Measurements from ENCODE around the gene PDF.

The PDF gene

DNA sequence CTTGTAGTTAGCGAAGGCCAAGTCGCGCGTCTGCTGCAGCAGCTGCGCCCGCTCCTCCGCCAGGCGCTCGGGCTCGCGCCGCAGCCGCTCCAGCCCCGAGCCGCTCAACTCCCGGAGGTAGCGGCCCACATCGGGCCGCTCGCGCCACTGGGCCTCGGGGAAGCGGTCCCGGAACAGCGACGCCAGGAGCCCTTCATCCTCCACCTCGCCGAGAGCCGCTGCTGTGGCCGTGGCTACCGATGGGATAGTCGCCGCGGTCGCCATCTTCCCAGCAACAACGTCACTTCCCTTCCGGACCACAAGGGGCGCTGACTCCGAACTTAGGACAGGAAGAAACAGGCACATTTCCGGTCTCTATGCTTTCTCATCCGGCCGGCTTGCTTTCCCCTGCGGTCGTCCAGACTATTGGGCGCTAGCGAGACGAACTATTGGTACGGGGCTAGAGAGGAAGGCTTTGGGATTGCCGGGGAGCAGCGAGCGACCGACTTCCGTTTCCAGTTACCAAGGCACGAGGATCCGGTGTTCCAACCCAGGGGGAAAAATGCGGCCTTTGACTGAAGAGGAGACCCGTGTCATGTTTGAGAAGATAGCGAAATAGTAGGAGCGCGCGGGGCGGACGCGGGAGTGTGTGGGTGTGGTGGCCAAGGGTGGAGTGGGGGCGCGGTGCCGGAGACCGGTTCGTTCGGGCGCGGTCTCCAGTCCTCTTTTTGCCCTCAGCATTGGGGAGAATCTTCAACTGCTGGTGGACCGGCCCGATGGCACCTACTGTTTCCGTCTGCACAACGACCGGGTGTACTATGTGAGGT is 9.1 kb upstream of the PDF start, which contains the start of the genes COG8 and NIP7:
COG8 (minus strand) TSS at position 276 of the 806 bp plus-strand sequence; CDS start at position 264, 12 bp downstream.
NIP7 (plus strand) TSS at position 484 of the 806 bp plus-strand sequence; CDS start at position 542, 58 bp downstream.
- peak; percentile 94 to 96 for DNase-seq (ENCODE audit: low read depth in 2 of 2)

DNA sequence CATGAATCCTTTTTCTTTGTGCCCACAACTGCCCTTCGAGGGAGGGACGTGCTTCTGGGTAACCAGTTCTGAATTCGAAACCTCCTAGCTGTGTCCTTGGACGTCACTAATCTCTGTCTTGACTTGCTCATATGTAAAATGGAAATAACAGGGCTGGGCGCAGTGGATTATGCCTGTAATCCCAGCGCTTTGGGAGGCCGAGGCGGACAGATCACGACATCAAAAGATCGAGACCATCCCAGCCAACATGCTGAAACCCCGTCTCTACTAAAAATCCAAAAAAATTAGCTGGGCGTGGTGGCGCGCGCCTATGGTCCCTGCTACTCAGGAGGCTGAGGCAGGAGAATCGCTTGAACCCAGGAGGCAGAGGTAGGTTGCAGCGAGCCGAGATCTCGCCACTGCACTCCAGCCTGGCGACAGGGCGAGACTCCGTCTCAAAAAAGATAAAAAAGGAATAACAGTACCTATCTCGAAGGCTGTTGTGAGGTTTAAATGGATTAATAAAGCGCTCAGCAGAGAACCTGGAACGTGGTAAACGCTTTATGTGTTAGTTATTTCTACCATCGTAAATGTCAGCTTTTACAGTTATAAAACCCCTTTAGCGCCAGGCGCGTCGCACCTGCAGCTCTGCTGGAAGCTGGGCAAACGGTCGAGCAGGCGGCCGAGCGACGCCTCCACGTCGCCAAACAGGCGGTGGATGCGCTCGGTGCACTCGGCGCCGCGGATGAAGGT is 8.3 kb upstream of the PDF start:
- no peak for DNase-seq (ENCODE audit: low read depth in 2 of 2)

DNA sequence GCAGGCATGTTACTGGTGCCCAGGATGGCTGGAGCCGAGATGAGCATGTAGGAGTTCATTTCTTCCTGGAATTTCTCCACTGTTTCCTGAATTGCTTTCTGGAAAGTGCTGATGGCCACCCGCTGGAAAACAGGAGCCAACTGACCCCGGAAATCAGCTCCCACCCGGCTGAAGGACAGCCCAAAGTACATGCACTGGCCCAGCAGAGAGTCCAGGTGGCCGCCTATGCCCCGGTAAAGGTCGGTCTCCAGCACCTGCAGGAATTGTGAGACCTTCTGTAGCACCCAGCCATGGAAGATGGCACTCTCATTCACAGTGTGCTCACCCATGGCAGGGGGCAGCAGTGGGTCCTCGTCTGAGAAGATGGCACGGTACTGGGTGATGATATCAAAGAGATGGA is 4.3 kb upstream of the PDF start:
- no peak for DNase-seq (ENCODE audit: low read depth in 2 of 2)

DNA sequence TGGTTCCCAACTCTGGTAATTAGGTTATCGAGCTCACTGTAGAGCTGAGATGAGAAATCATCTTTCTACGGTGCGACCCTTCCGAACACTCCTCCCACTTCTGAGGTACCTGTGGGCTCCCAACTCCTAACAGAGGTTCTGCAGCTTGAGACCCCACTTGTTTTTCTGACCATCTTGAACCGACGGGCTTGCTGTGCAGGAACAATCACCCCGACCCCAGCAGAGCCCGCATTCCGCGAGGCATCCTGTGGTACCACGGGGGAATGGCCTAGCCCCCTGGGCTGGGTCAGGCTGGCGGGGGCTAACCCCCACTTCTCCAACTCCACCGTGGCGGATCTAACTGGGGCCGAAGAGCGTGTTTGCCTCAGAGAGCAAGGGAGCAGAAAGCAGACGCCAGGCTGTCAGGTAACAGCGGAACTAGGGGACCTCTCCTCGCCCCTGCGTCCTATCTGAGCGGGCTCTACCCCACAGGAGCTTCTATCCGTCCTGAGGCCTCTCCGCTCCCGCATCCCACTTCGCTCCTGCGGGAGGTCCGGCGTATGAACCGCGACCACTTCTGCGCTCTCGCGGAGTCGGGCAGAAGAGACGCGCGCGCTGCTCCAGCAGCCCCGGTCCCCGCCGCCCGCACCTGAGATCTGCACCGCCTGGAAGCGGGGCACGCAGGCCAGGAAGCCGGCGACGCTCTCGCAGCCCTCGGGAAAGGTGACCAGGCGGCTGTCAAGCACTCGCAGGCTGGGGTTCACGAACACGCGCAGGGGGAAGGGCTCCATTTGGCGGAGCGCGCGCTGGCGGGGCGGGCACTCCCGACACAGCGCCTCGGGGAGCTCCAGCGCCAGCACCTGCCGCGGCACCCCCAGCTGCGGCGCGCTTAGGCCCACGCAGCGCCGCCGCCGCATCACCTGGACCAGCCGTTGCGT is 761 bp downstream of the PDF start:
- DNase-seq (ENCODE audit: low read depth in 2 of 2), result no peak

DNA sequence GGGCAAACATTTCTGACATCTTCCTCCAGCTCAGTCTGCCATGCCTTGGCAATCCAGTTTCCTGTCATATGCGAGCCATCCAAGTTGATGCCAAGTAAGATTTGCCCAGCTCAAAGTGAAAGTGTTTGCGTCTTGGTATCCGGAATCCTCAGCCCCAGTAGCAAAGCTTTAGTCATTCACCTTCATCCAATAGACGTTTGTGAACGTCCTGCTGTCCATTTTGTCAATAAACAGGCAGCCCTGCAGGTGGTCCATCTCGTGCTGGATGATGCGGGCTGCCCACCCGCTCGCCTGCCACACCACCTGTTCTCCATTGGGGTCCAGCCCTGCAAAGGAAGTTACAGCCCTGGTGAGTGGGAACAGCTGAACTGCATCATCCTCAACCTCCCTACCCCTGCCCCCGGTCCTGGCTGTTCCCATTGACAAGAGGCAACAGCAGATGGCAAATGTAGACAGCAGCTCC is 1.5 kb downstream of the PDF start:
- no peak for DNase-seq (ENCODE audit: low read depth in 2 of 2)

DNA sequence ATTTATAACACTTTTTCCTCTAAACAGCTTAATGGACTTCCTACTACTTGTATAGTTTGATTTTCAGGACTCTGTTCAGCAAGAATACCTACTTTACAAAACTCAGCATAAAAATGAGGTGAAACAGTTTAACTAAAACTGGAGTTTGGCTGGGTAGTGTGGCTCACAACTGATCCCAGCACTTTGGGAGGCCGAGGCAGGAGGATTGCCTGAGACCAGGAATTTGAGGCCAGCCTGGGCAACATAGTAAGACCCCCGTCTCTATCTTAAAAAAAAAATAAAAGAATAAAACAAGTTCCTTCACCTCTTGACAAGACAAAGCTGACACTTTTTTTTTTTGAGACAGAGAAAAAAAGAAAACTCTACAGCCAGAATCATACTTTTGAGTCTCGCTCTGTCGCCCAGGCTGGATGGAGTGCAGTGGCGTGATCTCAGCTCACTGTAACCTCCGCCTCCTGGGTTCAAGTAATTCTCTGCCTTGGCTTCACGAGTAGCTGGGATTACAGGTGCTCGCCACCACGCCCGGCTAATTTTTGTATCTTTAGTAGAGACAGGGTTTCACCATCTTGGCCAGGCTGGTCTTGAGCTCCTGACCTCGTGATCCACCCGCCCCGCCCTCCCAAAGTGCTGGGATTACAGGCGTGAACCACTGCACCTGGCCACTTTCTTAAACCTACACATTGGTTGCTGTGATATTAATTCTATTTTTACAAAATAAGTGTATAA is 2.6 kb downstream of the PDF start:
- DNase-seq (ENCODE audit: low read depth in 2 of 2), result no peak

DNA sequence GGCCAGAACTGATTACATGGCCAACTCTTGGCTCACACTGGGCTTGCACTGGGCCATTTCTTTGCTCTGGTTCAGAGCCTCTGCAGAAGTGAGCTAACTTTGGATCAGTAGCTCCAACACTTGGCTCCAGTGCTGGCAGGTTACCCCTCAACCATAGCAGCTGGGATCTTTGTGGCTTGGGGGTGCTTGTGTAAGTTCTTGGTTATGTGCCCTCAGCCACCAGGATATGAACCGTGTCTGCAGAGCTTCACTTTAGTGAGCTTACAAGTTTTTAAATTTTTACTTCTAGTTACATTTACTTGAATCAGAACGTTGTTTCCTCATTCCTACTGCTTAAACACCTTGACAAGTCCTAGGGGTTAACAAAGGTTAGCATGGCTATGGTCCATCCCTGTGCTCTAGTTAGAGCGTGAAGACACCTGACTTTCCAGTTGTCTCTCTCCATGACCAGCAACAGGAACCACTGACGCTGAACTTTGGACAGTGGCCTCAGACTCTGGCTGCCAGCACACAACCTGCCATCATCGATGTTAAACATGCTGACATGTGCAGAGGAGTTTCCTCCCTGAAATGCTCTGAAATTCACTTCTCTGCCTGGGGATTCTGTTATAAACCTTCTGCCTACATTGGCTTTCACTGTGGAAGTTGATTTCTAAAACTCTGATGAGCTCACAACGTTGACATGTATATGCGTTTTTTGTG is 4.1 kb downstream of the PDF start:
- no peak for DNase-seq (ENCODE audit: low read depth in 2 of 2)

DNA sequence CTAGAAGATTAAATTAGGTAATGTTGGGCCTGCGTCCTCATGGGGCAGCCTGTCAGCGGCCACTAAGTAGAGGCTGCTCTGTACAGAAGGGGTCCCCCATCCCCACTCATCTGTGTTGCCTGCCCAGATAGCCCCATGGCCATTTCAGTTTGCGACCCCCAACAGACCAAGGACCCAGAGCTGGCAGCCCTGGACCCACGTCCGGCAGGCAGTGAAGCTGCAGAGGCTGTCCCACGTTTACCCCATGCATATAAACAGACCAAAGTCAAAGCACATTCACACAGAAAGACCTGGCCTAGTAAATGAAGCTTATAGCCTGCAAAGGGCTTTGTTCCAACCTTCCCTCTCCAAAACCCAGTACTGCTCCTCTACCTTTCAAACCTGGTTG is 4.6 kb downstream of the PDF start:
- no peak for DNase-seq (ENCODE audit: low read depth in 2 of 2)

DNA sequence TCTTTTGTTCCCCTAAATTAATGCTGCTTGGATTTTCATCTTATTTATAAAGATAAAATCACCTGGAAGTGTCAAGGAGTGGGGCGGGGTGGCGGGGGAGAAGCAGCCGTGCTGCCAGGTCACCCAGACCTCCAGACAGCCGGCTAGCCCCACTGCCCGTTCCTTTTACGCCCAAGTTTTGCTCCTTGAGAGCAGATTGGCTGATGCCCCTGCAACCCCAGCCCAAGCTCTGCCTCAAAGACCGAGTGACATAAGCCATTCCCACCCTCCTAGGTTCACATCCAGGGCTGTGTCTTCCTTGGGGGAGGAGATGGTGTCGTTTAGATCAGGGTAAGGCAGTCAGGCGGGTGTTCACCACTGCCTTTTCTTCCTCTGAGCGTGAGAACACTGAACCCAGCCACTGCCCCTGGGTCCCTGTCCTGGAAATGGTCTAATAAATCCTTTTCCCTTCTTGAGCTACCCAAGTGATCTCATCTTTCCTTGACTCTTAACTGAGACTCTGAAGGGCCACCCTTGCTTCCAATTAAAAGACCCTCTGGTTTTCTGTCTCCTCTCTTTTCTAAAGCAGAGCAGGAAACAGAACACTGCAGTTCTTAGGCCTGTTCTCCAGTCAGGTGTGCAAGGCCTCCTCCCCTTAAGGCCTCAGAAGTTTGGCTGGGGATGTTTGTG is 5.7 kb downstream of the PDF start:
- DNase-seq (ENCODE audit: low read depth in 2 of 2), result no peak

DNA sequence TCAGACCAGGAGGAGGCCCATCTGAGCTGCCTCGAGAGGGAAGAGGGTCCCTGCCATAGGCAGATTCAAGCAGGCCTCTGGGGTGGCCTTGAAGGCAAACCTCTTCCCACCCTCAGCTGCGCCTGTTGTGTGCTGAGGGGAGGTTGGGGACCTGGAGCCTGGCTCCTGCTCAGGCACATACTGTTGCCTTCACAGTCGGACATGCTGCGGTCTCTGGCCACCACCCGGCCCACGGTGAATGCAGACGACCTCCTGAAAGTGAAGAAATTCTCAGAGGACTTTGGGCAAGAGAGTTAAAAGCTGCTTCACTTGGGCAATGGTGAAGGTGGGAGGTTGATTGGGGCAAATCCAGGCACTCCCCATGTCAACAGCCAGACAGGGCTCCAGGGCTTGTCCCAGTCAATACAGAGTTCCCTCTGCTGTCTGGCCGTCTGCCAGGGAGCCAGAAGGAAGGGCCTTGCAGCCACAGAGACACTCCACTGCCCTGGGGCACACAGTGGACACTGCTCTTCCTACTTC is 6.3 kb downstream of the PDF start:
- no peak for DNase-seq (ENCODE audit: low read depth in 2 of 2)

DNA sequence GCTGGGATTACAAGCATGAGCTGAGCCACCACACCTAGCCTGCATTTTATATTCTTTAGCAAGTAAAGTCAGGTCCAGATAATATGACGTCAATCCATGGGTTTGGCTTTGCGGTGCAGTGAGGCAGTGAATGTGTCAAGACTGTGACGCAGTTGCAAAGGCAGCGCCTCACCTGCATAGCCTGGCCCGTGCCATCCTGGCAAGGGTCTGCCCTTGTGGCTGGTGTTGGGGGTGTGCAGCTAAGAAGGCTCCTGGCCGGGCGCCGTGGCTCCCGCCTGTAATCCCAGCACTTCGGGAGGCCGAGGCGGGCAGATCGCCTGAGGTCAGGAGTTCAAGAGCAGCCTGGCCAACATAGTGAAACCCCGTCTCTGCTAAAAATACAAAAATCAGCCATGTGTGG is 7.0 kb downstream of the PDF start:
- no peak for DNase-seq (ENCODE audit: low read depth in 2 of 2)

DNA sequence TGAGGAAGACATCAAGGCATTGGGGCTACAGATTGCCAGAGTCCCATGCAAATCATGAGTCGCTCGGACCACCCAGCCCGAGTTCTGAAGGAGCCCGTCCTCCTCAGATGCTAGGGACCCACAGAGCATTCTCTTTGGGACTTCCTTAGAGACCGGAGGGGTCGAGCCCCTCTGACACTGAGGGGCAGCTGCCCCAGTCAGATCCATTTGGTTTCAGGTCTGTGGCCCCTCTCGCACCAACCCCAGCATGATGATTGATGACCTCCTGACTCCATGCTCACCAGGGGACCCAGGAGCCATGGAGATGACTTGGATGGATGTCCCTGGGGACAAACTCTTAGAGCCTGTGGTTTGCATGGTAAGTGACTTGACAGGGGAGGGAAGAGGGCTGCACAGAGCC is 8.0 kb downstream of the PDF start:
- no peak for DNase-seq (ENCODE audit: low read depth in 2 of 2)

DNA sequence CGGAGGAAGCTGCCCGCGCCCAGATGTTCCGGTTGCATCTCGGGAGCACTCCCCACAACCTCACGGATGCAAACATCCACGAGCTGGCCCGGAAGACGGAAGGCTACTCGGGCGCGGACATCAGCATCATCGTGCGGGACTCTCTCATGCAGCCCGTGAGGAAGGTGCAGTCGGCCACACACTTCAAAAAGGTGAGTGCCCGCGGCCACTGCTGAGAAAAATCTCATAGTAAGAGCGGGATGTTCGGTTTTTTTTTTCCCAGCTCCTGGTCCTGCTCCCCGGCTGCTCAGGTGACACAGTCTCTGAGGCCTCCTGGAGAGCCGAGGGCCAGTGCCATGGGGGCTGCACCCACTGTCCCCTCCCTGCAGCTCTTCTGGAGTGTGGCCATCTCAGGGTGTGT is 9.3 kb downstream of the PDF start:
- no peak for DNase-seq (ENCODE audit: low read depth in 2 of 2)

DNA sequence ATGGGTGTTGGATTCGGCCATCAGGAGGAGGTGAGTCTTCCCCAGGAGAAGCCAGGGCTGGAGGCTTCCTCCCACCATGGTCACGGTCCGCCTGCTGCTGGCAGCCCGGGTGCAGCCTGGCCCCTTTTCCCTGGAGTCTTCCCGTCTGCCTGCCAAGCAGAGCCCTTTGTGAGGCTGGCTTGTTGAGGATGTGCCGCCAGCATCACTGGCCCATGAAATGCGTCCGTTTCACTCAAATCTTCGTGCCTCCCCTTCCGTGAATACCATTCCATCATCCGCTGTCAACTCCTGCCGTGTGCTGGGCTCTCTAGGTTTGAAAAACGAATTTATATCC is 9.7 kb downstream of the PDF start:
- no peak for DNase-seq (ENCODE audit: low read depth in 2 of 2)

DNA sequence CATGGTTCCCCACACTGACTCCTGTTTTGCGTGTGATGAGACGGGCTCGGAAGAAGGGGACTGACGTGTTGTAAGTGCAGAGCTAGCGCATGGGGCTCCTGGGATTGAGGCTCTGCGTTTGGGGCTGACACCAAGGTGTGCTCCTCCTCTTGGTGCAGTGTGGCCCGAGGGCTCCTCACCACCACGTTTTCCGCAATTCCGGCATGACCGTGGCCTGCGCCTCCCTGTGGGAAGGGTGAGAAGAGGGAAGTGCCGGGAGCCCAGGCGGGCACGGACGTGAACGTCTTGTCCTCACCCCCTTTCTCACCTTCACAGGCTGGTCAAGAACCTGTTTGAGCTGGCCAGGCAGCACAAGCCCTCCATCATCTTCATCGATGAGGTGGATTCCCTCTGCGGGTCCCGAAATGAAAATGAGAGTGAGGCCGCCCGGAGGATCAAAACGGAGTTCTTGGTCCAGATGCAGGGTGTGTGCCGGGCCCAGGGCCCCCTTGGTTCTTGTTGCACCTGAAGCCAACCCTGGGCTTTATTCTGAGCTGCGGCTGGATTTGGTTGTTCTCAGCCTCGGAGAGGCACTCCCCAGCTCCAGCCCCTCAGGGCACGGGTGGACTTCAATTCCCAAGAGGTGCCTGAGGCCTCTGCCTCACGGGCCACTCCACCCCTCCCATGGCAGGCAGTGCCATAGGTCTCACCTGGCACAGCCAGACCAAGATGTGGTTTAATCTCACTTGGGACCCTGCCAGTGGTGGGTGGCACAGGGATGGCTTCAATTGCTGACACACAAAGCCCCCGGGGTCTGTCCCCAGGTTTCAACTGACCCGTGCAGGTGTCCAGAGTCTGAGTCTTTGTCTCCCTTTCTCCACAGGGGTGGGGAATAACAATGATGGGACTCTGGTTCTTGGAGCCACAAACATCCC is 10.3 kb downstream of the PDF start:
- no peak for DNase-seq (ENCODE audit: low read depth in 2 of 2)

DNA sequence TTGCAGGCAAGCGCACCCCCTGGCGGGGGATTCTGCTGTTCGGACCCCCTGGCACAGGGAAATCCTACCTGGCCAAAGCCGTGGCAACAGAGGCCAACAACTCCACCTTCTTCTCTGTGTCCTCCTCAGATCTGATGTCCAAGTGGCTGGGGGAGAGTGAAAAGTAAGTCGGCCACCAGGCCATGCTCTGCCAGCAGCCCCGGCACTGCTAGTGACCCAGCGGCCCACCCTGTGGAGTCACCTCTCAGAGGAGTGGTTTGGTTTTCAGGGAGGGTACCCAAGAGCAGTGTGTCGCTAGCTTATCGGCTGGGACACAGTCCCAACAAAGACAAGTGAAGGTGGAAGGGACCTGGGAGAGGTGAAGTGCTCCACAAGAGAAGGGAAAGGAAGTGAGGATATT is 11.0 kb downstream of the PDF start:
- DNase-seq (ENCODE audit: low read depth in 2 of 2), result no peak

DNA sequence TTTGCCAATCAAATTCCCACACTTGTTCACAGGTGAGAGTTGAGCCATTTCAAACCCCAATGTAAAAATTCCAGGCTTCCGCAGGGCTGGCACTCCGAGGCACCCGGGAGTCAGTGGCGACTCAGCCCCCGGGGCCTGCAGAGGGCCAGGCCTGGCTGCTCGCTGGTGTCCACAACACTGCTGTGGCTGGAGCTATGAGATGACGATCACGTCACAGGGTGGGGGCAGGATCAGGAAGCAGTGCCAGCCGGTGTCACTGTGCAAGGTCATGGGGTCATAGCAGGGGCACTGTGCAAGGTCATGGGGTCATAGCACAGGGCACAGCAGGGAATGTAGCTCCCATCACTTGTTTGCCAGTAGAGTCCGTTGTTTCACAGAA is 11.5 kb downstream of the PDF start:
- no peak for DNase-seq (ENCODE audit: low read depth in 2 of 2)

DNA sequence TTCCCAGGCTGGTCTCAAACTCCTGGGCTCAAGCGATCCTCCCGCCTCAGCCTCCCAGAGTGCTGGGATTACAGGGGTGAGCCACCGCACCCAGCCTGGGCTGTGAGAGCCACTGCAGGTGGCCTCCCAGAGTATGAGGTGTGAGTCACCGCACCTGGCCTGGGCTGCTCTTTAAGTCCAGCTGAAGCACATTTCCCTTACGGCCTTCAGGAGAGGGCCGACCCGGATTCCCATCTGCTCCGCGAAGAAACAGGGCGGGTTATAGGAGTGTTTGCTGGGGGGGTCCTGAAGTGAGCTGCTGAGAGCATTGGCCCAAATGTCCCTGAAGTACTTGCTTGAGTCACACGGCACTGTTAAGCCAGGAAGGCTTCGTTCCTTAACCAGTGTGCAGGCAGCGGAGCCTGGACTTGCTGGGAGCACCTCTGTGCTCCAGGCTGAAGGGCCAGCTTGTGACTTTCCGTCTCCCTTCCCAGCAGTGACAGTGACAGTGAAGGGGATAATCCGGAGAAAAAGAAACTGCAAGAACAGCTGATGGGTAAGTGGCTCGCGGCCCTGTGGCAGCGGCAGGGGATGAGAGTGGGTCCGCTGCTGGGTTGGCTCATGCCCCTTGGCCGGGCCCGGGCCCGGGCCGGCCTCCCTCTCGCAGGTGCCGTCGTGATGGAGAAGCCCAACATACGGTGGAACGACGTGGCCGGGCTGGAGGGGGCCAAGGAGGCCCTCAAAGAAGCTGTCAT is 12.0 kb downstream of the PDF start:
- no peak for DNase-seq (ENCODE audit: low read depth in 2 of 2)

All from fibroblast of skin of left biceps (primary cell).